Neural progenitor cell (in vitro differentiated cells): ENCODE results near the gene KCNMB2. TPM values are rescaled to one million over a fixed set of nuclear protein-coding genes. Genes with fewer than 3 reads are reported as not detected.

ENCODE experiments used
- DNase-seq: peaks from one replicate; pipeline ENCODE4 v3.0.0-alpha.2; 2016; ENCODE audit warnings: low spot score
- H2AFZ ChIP-seq: fragments of 200-600 bp; sonication (generic); replicated peaks from 2 replicates; pipeline ENCODE4 v1.6.1; 2016; ENCODE audit warnings: antibody characterized with exemption
- H3F3A ChIP-seq: fragments of 200-600 bp; sonication (generic); 2 replicates; pipeline ENCODE4 v1.6.1; 2016; ENCODE audit warnings: antibody characterized with exemption, low read depth
- H3K27ac ChIP-seq: fragments of 200-600 bp; sonication (generic); 2 replicates; pipeline ENCODE4 v1.5.1; 2016; ENCODE audit warnings: mild to moderate bottlenecking
- H3K27me3 ChIP-seq: fragments of 200-600 bp; sonication (generic); 2 replicates; pipeline ENCODE4 v1.6.1; 2016; ENCODE audit warnings: mild to moderate bottlenecking, moderate library complexity
- H3K36me3 ChIP-seq: fragments of 200-600 bp; sonication (generic); 2 replicates; pipeline ENCODE4 v1.5.1; 2016
- H3K4me1 ChIP-seq: fragments of 200-600 bp; sonication (generic); 2 replicates; pipeline ENCODE4 v1.6.1; 2016; ENCODE audit warnings: mixed run types
- H3K4me2 ChIP-seq: fragments of 200-600 bp; sonication (generic); 2 replicates; pipeline ENCODE4 v1.6.1; 2016
- H3K4me3 ChIP-seq: fragments of 200-600 bp; sonication (generic); 2 replicates; pipeline ENCODE4 v1.5.1; 2016
- H3K79me2 ChIP-seq: fragments of 200-600 bp; sonication (generic); 2 replicates; pipeline ENCODE4 v1.6.1; 2016; ENCODE audit warnings: low read depth
- H3K9ac ChIP-seq: fragments of 200-600 bp; sonication (generic); 2 replicates; pipeline ENCODE4 v1.6.1; 2016
- H3K9me3 ChIP-seq: fragments of 200-600 bp; sonication (generic); 2 replicates; pipeline ENCODE4 v1.5.1; 2016; ENCODE audit warnings: low read depth
- H4K20me1 ChIP-seq: fragments of 200-600 bp; sonication (generic); 2 replicates; pipeline ENCODE4 v1.6.1; 2016; ENCODE audit warnings: low read depth
- H3K27ac Mint-ChIP-seq: 3 replicates; pipeline ENCODE4 v1.8.0; 2021; ENCODE audit warnings: mixed read lengths
- H3K27me3 Mint-ChIP-seq: 2 replicates; pipeline ENCODE4 v1.8.0; 2022; ENCODE audit warnings: low read depth, mild to moderate bottlenecking, inconsistent platforms, moderate library complexity, mixed read lengths; ENCODE audit not compliant: insufficient read depth
- H3K36me3 Mint-ChIP-seq: 3 replicates; pipeline ENCODE4 v1.8.0; 2021; ENCODE audit warnings: mixed read lengths
- H3K4me1 Mint-ChIP-seq: 3 replicates; pipeline ENCODE4 v1.8.0; 2021; ENCODE audit warnings: mixed read lengths
- H3K4me3 Mint-ChIP-seq: 3 replicates; pipeline ENCODE4 v1.8.0; 2021; ENCODE audit warnings: mild to moderate bottlenecking, moderate library complexity, mixed read lengths
- H3K9me3 Mint-ChIP-seq: 3 replicates; pipeline ENCODE4 v1.8.0; 2020; ENCODE audit warnings: mixed read lengths
- EZH2 ChIP-seq: fragments of 200-600 bp; sonication (generic); IDR thresholded peaks from 2 replicates; pipeline ENCODE4 v1.6.1; 2017; ENCODE audit warnings: antibody characterized with exemption, mild to moderate bottlenecking, moderate library complexity
- EZH2phosphoT487 ChIP-seq: fragments of 200-600 bp; sonication (generic); IDR thresholded peaks from 2 replicates; pipeline ENCODE4 v1.6.1; 2017; ENCODE audit warnings: antibody characterized with exemption
- total RNA-seq: library from RNA; depleted of rRNA; stranded (reverse); fragments of >200 nt; gene quantifications from 2 replicates; pipeline ENCODE4 v1.2.3, GENCODE V29; 2015; ENCODE audit warnings: low replicate concordance
- TF ChIP-seq, protein P1 (sequence below): fragments of 200-600 bp; sonication (generic); IDR thresholded peaks from 2 replicates; pipeline ENCODE4 v1.5.1; 2017; ENCODE audit warnings: antibody characterized with exemption, mild to moderate bottlenecking

Gene KCNMB2
- total RNA-seq, 1 donor from 2014 or later = not detected

DNA sequence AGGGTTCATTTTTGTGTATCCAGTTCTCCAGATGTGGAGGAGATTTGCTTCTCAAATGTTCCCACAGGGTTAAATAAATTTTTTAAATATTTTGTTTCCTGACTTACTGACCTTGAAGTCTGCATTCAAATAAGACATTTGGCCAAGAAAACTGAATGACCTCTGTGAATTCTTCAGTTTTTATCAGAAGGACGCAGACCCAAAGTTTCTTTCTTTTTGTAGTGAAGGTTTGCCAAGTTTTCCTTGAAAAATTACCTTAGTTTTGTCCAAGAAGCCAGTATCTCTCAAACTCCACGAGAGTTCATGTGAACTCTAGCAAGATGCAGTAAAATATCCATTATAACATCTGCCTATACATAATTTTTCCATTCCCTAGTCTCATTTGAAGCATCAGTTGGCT is 332.4 kb downstream of the KCNMB2 start:
- H3K4me1 Mint-ChIP-seq = no peaks in the 10 kb centered on the region
- Histone ChIP-seq H3K36me3 (no peaks in the 10 kb centered on the region), H3K4me2 (no peak overlapping the region), H3K9me3 (no peaks in the 10 kb centered on the region), H3K9ac (no peak overlapping the region), H3K4me1 (no peaks in the 10 kb centered on the region), H3F3A (no peaks in the 10 kb centered on the region), H3K27ac (no peak overlapping the region), H4K20me1 (no peaks in the 10 kb centered on the region), H3K27me3 (no peaks in the 10 kb centered on the region), H3K4me3 (no peak overlapping the region), H2AFZ (no peak overlapping the region), H3K79me2 (no peaks in the 10 kb centered on the region)
- TF ChIP-seq EZH2 = no peak
- TF ChIP-seq EZH2phosphoT487 = no peak
- TF ChIP-seq, protein P1, sequence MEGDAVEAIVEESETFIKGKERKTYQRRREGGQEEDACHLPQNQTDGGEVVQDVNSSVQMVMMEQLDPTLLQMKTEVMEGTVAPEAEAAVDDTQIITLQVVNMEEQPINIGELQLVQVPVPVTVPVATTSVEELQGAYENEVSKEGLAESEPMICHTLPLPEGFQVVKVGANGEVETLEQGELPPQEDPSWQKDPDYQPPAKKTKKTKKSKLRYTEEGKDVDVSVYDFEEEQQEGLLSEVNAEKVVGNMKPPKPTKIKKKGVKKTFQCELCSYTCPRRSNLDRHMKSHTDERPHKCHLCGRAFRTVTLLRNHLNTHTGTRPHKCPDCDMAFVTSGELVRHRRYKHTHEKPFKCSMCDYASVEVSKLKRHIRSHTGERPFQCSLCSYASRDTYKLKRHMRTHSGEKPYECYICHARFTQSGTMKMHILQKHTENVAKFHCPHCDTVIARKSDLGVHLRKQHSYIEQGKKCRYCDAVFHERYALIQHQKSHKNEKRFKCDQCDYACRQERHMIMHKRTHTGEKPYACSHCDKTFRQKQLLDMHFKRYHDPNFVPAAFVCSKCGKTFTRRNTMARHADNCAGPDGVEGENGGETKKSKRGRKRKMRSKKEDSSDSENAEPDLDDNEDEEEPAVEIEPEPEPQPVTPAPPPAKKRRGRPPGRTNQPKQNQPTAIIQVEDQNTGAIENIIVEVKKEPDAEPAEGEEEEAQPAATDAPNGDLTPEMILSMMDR = no peak
- no peak for DNase-seq
- no peaks in the 10 kb centered on the region for H3K36me3 Mint-ChIP-seq
- no peak overlapping the region for H3K4me3 Mint-ChIP-seq
- H3K9me3 Mint-ChIP-seq = no peaks in the 10 kb centered on the region
- no peaks in the 10 kb centered on the region for H3K27me3 Mint-ChIP-seq
- no peak overlapping the region for H3K27ac Mint-ChIP-seq

DNA sequence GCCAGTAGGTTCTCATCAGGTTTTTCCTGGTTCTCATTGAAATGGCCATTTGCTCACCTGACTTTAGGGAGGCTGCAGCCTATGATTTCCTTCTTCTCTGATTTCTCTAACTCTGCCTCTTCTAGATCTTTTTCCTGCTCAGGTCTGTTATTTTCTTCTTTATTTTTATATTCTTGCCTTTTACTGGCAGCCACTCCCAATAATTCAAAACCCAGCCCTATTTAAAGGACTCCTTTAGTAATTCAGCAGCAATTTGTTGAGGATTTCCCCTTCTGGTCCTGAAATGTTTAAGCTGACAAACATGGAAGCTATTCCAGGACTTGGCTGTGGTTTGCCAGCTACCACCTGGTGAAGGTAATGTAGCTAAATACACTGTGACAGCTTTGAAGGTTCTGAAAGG is 333.8 kb downstream of the KCNMB2 start:
- H3K4me1 ChIP-seq = no peaks in the 10 kb centered on the region
- Mint-ChIP-seq H3K27ac (no peak overlapping the region), H3K4me1 (no peaks in the 10 kb centered on the region), H3K4me3 (no peak overlapping the region), H3K36me3 (no peaks in the 10 kb centered on the region), H3K27me3 (no peaks in the 10 kb centered on the region), H3K9me3 (no peaks in the 10 kb centered on the region)
- no peak for DNase-seq
- H3K4me2 ChIP-seq = no peak overlapping the region
- no peaks in the 10 kb centered on the region for H3F3A ChIP-seq
- no peaks in the 10 kb centered on the region for H4K20me1 ChIP-seq
- no peak overlapping the region for H3K4me3 ChIP-seq
- TF ChIP-seq EZH2 = no peak
- TF ChIP-seq, protein P1 = no peak
- TF ChIP-seq EZH2phosphoT487 = no peak
- no peaks in the 10 kb centered on the region for H3K9me3 ChIP-seq
- no peak overlapping the region for H3K27ac ChIP-seq
- H2AFZ ChIP-seq = no peak overlapping the region
- no peaks in the 10 kb centered on the region for H3K79me2 ChIP-seq
- H3K36me3 ChIP-seq = no peaks in the 10 kb centered on the region
- H3K9ac ChIP-seq = no peak overlapping the region
- H3K27me3 ChIP-seq = no peaks in the 10 kb centered on the region

DNA sequence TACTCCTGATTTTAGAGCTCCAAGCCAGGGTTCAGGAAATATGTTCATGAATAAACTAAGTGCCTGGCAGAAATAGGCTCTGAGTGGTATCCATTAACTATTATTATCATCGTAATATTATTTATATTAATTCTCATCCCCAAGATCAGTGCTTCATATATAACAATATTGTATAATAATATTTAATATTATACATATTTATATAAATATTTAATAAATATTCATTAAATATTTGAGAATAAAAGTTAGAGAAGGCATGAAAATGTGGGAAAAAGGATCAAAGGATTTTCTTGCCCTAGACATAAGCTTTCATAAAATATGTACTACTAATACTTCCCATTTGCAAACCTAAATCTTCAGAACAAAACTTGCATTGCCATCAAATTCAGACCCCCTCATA is 338.9 kb downstream of the KCNMB2 start:
- H4K20me1 ChIP-seq = no peaks in the 10 kb centered on the region
- TF ChIP-seq, protein P1 = no peak
- H3K79me2 ChIP-seq = no peaks in the 10 kb centered on the region
- DNase-seq = no peak
- H3K9ac ChIP-seq = no peak overlapping the region
- H3K36me3 ChIP-seq = no peaks in the 10 kb centered on the region
- no peaks in the 10 kb centered on the region for H3K36me3 Mint-ChIP-seq
- no peak overlapping the region for H3K4me2 ChIP-seq
- H3K4me1 Mint-ChIP-seq = no peaks in the 10 kb centered on the region
- no peak overlapping the region for H3K27ac Mint-ChIP-seq
- H2AFZ ChIP-seq = no peak overlapping the region
- no peak overlapping the region for H3K4me3 ChIP-seq
- no peak overlapping the region for H3K27ac ChIP-seq
- no peaks in the 10 kb centered on the region for H3K27me3 ChIP-seq
- H3K9me3 Mint-ChIP-seq = no peaks in the 10 kb centered on the region
- no peaks in the 10 kb centered on the region for H3K9me3 ChIP-seq
- no peak overlapping the region for H3K4me3 Mint-ChIP-seq
- no peaks in the 10 kb centered on the region for H3F3A ChIP-seq
- peaks cover 2% of the 10 kb centered on the region for H3K27me3 Mint-ChIP-seq
- no peaks in the 10 kb centered on the region for H3K4me1 ChIP-seq

DNA sequence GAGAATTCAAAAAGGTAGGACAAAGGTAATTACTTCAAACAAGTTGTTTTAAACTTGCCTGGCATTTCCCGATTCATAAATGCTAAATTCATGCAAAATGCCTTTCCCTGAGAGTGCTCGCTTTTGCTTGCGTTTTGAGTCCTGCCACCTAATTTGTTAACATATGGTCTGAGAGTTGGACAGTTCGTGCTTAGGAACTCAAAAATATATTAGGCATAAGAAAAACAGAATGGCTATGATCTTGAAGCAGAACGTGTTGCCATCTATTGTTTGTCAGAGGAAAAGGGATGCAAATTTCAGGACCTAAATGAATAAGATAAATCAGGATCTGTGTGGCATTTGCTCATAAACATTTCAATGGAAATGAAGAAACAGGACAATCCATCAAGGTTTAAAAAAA is 339.6 kb downstream of the KCNMB2 start:
- Histone ChIP-seq H3K4me1 (no peaks in the 10 kb centered on the region), H3F3A (no peaks in the 10 kb centered on the region), H4K20me1 (no peaks in the 10 kb centered on the region), H3K27ac (no peak overlapping the region), H2AFZ (no peak overlapping the region), H3K9me3 (no peaks in the 10 kb centered on the region), H3K27me3 (no peaks in the 10 kb centered on the region), H3K4me2 (no peak overlapping the region), H3K4me3 (no peak overlapping the region), H3K36me3 (no peaks in the 10 kb centered on the region), H3K9ac (no peak overlapping the region), H3K79me2 (no peaks in the 10 kb centered on the region)
- H3K4me1 Mint-ChIP-seq = no peaks in the 10 kb centered on the region
- no peak overlapping the region for H3K27ac Mint-ChIP-seq
- TF ChIP-seq EZH2phosphoT487 (no peak), EZH2 (no peak)
- TF ChIP-seq, protein P1 = no peak
- no peaks in the 10 kb centered on the region for H3K36me3 Mint-ChIP-seq
- H3K27me3 Mint-ChIP-seq = peaks cover 2% of the 10 kb centered on the region
- H3K4me3 Mint-ChIP-seq = no peak overlapping the region
- H3K9me3 Mint-ChIP-seq = no peaks in the 10 kb centered on the region
- no peak for DNase-seq
